ENCODE measurements around the gene XIRP1.
A peak's percentile ranks its signal among the peaks of the same experiment; 100 is the strongest.
"Not testable (repeated sequence)": the region's sequence is repeated elsewhere in the genome, so short reads cannot be mapped to it uniquely, and the experiment has no call there.

Gene XIRP1

GRCh38 chr3:39171860-39172259, 20.5 kb downstream of the XIRP1 start:
- Histone ChIP-seq H3K4me2 (ENCODE audit: low read length) (no peak overlapping the region), H3K9ac (ENCODE audit: low read depth, low read length) (no peak overlapping the region), H3K4me3 (ENCODE audit: low read length) (no peak overlapping the region), H3K9me3 (replicated peaks; ENCODE audit: low read length) (no peaks in the 10 kb centered on the region), H3K36me3 (ENCODE audit: insufficient read depth, low read length) (no peaks in the 10 kb centered on the region), H3K27me3 (ENCODE audit: control insufficient read depth, insufficient read depth, low read length) (no peaks in the 10 kb centered on the region), H3K4me1 (ENCODE audit: control insufficient read depth, insufficient read depth, low read length) (peaks cover 15% of the 10 kb centered on the region)

- not testable (repeated sequence) for H3K27me3 ChIP-seq (ENCODE audit: control insufficient read depth, insufficient read depth, low read length); H3K9ac ChIP-seq (ENCODE audit: low read depth, low read length); H3K4me3 ChIP-seq (ENCODE audit: low read length); H3K4me2 ChIP-seq (ENCODE audit: low read length); H3K9me3 ChIP-seq (replicated peaks; ENCODE audit: low read length); H3K36me3 ChIP-seq (ENCODE audit: insufficient read depth, low read length)
- peaks cover 22% of the 10 kb centered on the region for H3K4me1 ChIP-seq (ENCODE audit: control insufficient read depth, insufficient read depth, low read length)
These were observed 21.5 kb downstream of the XIRP1 start for GRCh38 chr3:39170877-39171276.

GRCh38 chr3:39170461-39170860, 21.9 kb downstream of the XIRP1 start:
- Histone ChIP-seq H3K4me1 (ENCODE audit: control insufficient read depth, insufficient read depth, low read length) (peaks cover 26% of the 10 kb centered on the region), H3K27me3 (ENCODE audit: control insufficient read depth, insufficient read depth, low read length) (no peaks in the 10 kb centered on the region), H3K36me3 (ENCODE audit: insufficient read depth, low read length) (no peaks in the 10 kb centered on the region), H3K4me2 (ENCODE audit: low read length) (no peak overlapping the region), H3K9me3 (replicated peaks; ENCODE audit: low read length) (no peaks in the 10 kb centered on the region), H3K9ac (ENCODE audit: low read depth, low read length) (no peak overlapping the region), H3K4me3 (ENCODE audit: low read length) (no peak overlapping the region)

- Histone ChIP-seq H3K4me1 (ENCODE audit: control insufficient read depth, insufficient read depth, low read length) (peaks cover 28% of the 10 kb centered on the region), H3K4me2 (ENCODE audit: low read length) (no peak overlapping the region), H3K9ac (ENCODE audit: low read depth, low read length) (no peak overlapping the region), H3K36me3 (ENCODE audit: insufficient read depth, low read length) (no peaks in the 10 kb centered on the region), H3K4me3 (ENCODE audit: low read length) (no peak overlapping the region), H3K9me3 (replicated peaks; ENCODE audit: low read length) (no peaks in the 10 kb centered on the region), H3K27me3 (ENCODE audit: control insufficient read depth, insufficient read depth, low read length) (no peaks in the 10 kb centered on the region)
These were observed 22.7 kb downstream of the XIRP1 start for GRCh38 chr3:39169712-39170111.

- no peak overlapping the region for H3K4me3 ChIP-seq (ENCODE audit: low read length)
- no peaks in the 10 kb centered on the region for H3K36me3 ChIP-seq (ENCODE audit: insufficient read depth, low read length)
- H3K27me3 ChIP-seq (ENCODE audit: control insufficient read depth, insufficient read depth, low read length), result no peaks in the 10 kb centered on the region
- no peak overlapping the region for H3K9ac ChIP-seq (ENCODE audit: low read depth, low read length)
- H3K9me3 ChIP-seq (replicated peaks; ENCODE audit: low read length), result no peaks in the 10 kb centered on the region
- peaks cover 28% of the 10 kb centered on the region for H3K4me1 ChIP-seq (ENCODE audit: control insufficient read depth, insufficient read depth, low read length)
- H3K4me2 ChIP-seq (ENCODE audit: low read length), result no peak overlapping the region
These were observed 24.1 kb downstream of the XIRP1 start for GRCh38 chr3:39168156-39168780.

GRCh38 chr3:39166932-39167532, 25.4 kb downstream of the XIRP1 start:
- Histone ChIP-seq H3K4me3 (ENCODE audit: low read length) (no peak overlapping the region), H3K27me3 (ENCODE audit: control insufficient read depth, insufficient read depth, low read length) (no peaks in the 10 kb centered on the region), H3K4me2 (ENCODE audit: low read length) (peak overlapping the region; percentile 30), H3K9me3 (replicated peaks; ENCODE audit: low read length) (no peaks in the 10 kb centered on the region), H3K9ac (ENCODE audit: low read depth, low read length) (peak overlapping the region; percentile 4), H3K4me1 (ENCODE audit: control insufficient read depth, insufficient read depth, low read length) (peaks cover 28% of the 10 kb centered on the region), H3K36me3 (ENCODE audit: insufficient read depth, low read length) (no peaks in the 10 kb centered on the region)

- peak overlapping the region; percentile 4 for H3K9ac ChIP-seq (ENCODE audit: low read depth, low read length)
- no peaks in the 10 kb centered on the region for H3K9me3 ChIP-seq (replicated peaks; ENCODE audit: low read length)
- no peaks in the 10 kb centered on the region for H3K27me3 ChIP-seq (ENCODE audit: control insufficient read depth, insufficient read depth, low read length)
- H3K4me3 ChIP-seq (ENCODE audit: low read length), result no peak overlapping the region
- H3K4me1 ChIP-seq (ENCODE audit: control insufficient read depth, insufficient read depth, low read length), result peaks cover 28% of the 10 kb centered on the region
- H3K36me3 ChIP-seq (ENCODE audit: insufficient read depth, low read length), result no peaks in the 10 kb centered on the region
- peak overlapping the region; percentile 30 for H3K4me2 ChIP-seq (ENCODE audit: low read length)
These were observed 26.2 kb downstream of the XIRP1 start for GRCh38 chr3:39166134-39166710.

GRCh38 chr3:39165518-39165917, 26.9 kb downstream of the XIRP1 start:
- Histone ChIP-seq H3K4me2 (ENCODE audit: low read length) (no peak overlapping the region), H3K36me3 (ENCODE audit: insufficient read depth, low read length) (no peaks in the 10 kb centered on the region), H3K9ac (ENCODE audit: low read depth, low read length) (peak overlapping the region; percentile 1), H3K4me3 (ENCODE audit: low read length) (no peak overlapping the region), H3K4me1 (ENCODE audit: control insufficient read depth, insufficient read depth, low read length) (peaks cover 28% of the 10 kb centered on the region), H3K27me3 (ENCODE audit: control insufficient read depth, insufficient read depth, low read length) (no peaks in the 10 kb centered on the region), H3K9me3 (replicated peaks; ENCODE audit: low read length) (no peaks in the 10 kb centered on the region)

GRCh38 chr3:39164414-39164813, 28.0 kb downstream of the XIRP1 start:
- Histone ChIP-seq H3K9me3 (replicated peaks; ENCODE audit: low read length) (no peaks in the 10 kb centered on the region), H3K4me2 (ENCODE audit: low read length) (no peak overlapping the region), H3K4me1 (ENCODE audit: control insufficient read depth, insufficient read depth, low read length) (peaks cover 28% of the 10 kb centered on the region), H3K9ac (ENCODE audit: low read depth, low read length) (no peak overlapping the region), H3K36me3 (ENCODE audit: insufficient read depth, low read length) (no peaks in the 10 kb centered on the region), H3K4me3 (ENCODE audit: low read length) (no peak overlapping the region), H3K27me3 (ENCODE audit: control insufficient read depth, insufficient read depth, low read length) (no peaks in the 10 kb centered on the region)

- Histone ChIP-seq H3K4me1 (ENCODE audit: control insufficient read depth, insufficient read depth, low read length) (no peaks in the 10 kb centered on the region), H3K9me3 (replicated peaks; ENCODE audit: low read length) (no peaks in the 10 kb centered on the region), H3K4me3 (ENCODE audit: low read length) (no peak overlapping the region), H3K9ac (ENCODE audit: low read depth, low read length) (no peak overlapping the region), H3K27me3 (ENCODE audit: control insufficient read depth, insufficient read depth, low read length) (no peaks in the 10 kb centered on the region), H3K4me2 (ENCODE audit: low read length) (no peak overlapping the region), H3K36me3 (ENCODE audit: insufficient read depth, low read length) (no peaks in the 10 kb centered on the region)
These were observed 34.2 kb downstream of the XIRP1 start for GRCh38 chr3:39158148-39158715.

GRCh38 chr3:39157359-39157758, 35.0 kb downstream of the XIRP1 start:
- no peaks in the 10 kb centered on the region for H3K9me3 ChIP-seq (replicated peaks; ENCODE audit: low read length)
- H3K4me3 ChIP-seq (ENCODE audit: low read length), result no peak overlapping the region
- no peaks in the 10 kb centered on the region for H3K36me3 ChIP-seq (ENCODE audit: insufficient read depth, low read length)
- no peak overlapping the region for H3K9ac ChIP-seq (ENCODE audit: low read depth, low read length)
- no peak overlapping the region for H3K4me2 ChIP-seq (ENCODE audit: low read length)
- no peaks in the 10 kb centered on the region for H3K4me1 ChIP-seq (ENCODE audit: control insufficient read depth, insufficient read depth, low read length)
- H3K27me3 ChIP-seq (ENCODE audit: control insufficient read depth, insufficient read depth, low read length), result no peaks in the 10 kb centered on the region

Data from skeletal muscle satellite cell (primary cell).